Measurements from ENCODE around the gene TOMM34. TPM values are rescaled to one million over a fixed set of nuclear protein-coding genes. Genes with fewer than 3 reads are reported as not detected.

TOMM34 gene
- total and polyA plus RNA-seq, 2 experiments from 2014 or later = 27.4 to 38.7 TPM

DNA sequence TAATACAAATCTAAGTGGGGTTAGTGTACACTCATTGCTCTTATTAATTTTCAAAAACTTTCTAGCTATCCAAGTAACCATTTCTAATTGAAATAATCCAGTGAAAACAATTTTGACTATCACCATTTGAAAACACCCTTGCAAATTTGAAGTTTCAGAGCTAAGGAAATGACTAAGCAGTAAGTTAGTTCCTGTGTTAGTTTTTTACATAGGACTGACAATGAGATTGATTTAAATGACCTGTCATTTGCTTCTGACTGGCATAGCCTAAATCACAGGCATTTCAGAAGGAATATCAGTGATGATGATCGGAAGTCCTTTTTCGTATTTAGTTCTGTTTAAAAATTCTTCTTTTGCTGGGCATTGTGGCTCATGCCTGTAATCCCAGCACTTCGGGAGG, 33.1 kb upstream of the TOMM34 start:
- peak overlapping the region; percentile 79 for H3K27ac Mint-ChIP-seq
- no peak overlapping the region for H3K4me2 ChIP-seq

More for the DNA sequence above, 33.1 kb upstream of the TOMM34 start:
- no peak for ATAC-seq
- Mint-ChIP-seq H3K9me3 (no peaks in the 10 kb centered on the region), H3K36me3 (ENCODE audit: low read depth) (peaks cover 30% of the 10 kb centered on the region), H3K27me3 (ENCODE audit: insufficient read depth, low read depth, poor library complexity) (no peaks in the 10 kb centered on the region), H3K4me1 (peaks cover 9% of the 10 kb centered on the region), H3K4me3 (no peak overlapping the region)
- no peak for DNase-seq (ENCODE audit: low spot score)
- H3K36me3 ChIP-seq (ENCODE audit: insufficient read depth) = 0 out of 2 replicates have a peak, but pooled peaks cover 4% of the 10 kb centered on the region
- H4K20me1 ChIP-seq (replicated peaks; ENCODE audit: insufficient read depth) = 0 out of 2 replicates have a peak, but pooled peaks cover 3% of the 10 kb centered on the region
- no peak overlapping the region for H2AFZ ChIP-seq
- H3K27me3 ChIP-seq (ENCODE audit: insufficient read depth) = no peaks in the 10 kb centered on the region
- no peaks in the 10 kb centered on the region for H3K9me2 ChIP-seq (ENCODE audit: insufficient read depth)
- TF ChIP-seq, protein P1, sequence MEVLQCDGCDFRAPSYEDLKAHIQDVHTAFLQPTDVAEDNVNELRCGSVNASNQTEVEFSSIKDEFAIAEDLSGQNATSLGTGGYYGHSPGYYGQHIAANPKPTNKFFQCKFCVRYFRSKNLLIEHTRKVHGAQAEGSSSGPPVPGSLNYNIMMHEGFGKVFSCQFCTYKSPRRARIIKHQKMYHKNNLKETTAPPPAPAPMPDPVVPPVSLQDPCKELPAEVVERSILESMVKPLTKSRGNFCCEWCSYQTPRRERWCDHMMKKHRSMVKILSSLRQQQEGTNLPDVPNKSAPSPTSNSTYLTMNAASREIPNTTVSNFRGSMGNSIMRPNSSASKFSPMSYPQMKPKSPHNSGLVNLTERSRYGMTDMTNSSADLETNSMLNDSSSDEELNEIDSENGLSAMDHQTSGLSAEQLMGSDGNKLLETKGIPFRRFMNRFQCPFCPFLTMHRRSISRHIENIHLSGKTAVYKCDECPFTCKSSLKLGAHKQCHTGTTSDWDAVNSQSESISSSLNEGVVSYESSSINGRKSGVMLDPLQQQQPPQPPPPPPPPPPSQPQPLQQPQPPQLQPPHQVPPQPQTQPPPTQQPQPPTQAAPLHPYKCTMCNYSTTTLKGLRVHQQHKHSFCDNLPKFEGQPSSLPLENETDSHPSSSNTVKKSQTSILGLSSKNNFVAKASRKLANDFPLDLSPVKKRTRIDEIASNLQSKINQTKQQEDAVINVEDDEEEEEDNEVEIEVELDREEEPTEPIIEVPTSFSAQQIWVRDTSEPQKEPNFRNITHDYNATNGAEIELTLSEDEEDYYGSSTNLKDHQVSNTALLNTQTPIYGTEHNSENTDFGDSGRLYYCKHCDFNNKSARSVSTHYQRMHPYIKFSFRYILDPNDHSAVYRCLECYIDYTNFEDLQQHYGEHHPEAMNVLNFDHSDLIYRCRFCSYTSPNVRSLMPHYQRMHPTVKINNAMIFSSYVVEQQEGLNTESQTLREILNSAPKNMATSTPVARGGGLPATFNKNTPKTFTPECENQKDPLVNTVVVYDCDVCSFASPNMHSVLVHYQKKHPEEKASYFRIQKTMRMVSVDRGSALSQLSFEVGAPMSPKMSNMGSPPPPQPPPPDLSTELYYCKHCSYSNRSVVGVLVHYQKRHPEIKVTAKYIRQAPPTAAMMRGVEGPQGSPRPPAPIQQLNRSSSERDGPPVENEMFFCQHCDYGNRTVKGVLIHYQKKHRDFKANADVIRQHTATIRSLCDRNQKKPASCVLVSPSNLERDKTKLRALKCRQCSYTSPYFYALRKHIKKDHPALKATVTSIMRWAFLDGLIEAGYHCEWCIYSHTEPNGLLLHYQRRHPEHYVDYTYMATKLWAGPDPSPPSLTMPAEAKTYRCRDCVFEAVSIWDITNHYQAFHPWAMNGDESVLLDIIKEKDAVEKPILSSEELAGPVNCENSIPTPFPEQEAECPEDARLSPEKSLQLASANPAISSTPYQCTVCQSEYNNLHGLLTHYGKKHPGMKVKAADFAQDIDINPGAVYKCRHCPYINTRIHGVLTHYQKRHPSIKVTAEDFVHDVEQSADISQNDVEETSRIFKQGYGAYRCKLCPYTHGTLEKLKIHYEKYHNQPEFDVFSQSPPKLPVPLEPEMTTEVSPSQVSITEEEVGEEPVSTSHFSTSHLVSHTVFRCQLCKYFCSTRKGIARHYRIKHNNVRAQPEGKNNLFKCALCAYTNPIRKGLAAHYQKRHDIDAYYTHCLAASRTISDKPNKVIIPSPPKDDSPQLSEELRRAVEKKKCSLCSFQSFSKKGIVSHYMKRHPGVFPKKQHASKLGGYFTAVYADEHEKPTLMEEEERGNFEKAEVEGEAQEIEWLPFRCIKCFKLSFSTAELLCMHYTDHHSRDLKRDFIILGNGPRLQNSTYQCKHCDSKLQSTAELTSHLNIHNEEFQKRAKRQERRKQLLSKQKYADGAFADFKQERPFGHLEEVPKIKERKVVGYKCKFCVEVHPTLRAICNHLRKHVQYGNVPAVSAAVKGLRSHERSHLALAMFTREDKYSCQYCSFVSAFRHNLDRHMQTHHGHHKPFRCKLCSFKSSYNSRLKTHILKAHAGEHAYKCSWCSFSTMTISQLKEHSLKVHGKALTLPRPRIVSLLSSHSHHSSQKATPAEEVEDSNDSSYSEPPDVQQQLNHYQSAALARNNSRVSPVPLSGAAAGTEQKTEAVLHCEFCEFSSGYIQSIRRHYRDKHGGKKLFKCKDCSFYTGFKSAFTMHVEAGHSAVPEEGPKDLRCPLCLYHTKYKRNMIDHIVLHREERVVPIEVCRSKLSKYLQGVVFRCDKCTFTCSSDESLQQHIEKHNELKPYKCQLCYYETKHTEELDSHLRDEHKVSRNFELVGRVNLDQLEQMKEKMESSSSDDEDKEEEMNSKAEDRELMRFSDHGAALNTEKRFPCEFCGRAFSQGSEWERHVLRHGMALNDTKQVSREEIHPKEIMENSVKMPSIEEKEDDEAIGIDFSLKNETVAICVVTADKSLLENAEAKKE (CRISPR knock-in tag; IDR thresholded peaks at IDR 0.05) = no peak
- TF ChIP-seq NANOG (IDR thresholded peaks at IDR 0.05; ENCODE audit: borderline replicate concordance) (no peak), EZH2 (IDR thresholded peaks at IDR 0.05; ENCODE audit: low read depth, unreplicated experiment) (no peak), POLR2AphosphoS5 (IDR thresholded peaks at IDR 0.05; ENCODE audit: low read depth) (no peak), STAT1 (IDR thresholded peaks at IDR 0.05; ENCODE audit: unreplicated experiment) (no peak), ZNF114 (CRISPR knock-in tag; IDR thresholded peaks at IDR 0.05) (no peak), CREB1 (CRISPR knock-in tag; IDR thresholded peaks at IDR 0.05; ENCODE audit: low read depth) (no peak), JUNB (IDR thresholded peaks at IDR 0.05; ENCODE audit: unreplicated experiment) (no peak)
- TF ChIP-seq, protein P2, sequence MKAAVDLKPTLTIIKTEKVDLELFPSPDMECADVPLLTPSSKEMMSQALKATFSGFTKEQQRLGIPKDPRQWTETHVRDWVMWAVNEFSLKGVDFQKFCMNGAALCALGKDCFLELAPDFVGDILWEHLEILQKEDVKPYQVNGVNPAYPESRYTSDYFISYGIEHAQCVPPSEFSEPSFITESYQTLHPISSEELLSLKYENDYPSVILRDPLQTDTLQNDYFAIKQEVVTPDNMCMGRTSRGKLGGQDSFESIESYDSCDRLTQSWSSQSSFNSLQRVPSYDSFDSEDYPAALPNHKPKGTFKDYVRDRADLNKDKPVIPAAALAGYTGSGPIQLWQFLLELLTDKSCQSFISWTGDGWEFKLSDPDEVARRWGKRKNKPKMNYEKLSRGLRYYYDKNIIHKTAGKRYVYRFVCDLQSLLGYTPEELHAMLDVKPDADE (IDR thresholded peaks at IDR 0.05) = no peak
- H3K79me2 ChIP-seq (replicated peaks; ENCODE audit: insufficient read depth) = peaks cover 21% of the 10 kb centered on the region; the same call in 1 of the 2 replicates
- H3F3A ChIP-seq (replicated peaks; ENCODE audit: low read depth) = no peaks in the 10 kb centered on the region
- 0 out of 2 replicates have a peak overlapping the region, but pooled peaks have one; percentile 3 for H3K27ac ChIP-seq (ENCODE audit: low read depth)
- H3K4me1 ChIP-seq (ENCODE audit: insufficient read depth) = 0 out of 2 replicates have a peak, but pooled peaks cover 7% of the 10 kb centered on the region
- H3K4me3 ChIP-seq = no peak overlapping the region

All from GM23338 (cell line).